Activated T-cell treated with anti-CD3 and anti-CD28 coated beads for 24 hours (primary cell): ENCODE data around the gene UBE4A.
A peak's percentile ranks its signal among the peaks of the same experiment; 100 is the strongest.

ENCODE experiments used
- DNase-seq: peaks from one replicate; pipeline ENCODE4 v3.0.0-alpha.2; 2020; ENCODE audit warnings: low read depth

The UBE4A gene

GRCh38 chr11:118437208-118438125, 78.1 kb downstream of the UBE4A start:
- DNase-seq: peak; percentile 32

GRCh38 chr11:118438314-118438931, 79.0 kb downstream of the UBE4A start:
- peak; percentile 32 for DNase-seq

GRCh38 chr11:118439646-118440045, 80.2 kb downstream of the UBE4A start:
- DNase-seq: no peak

GRCh38 chr11:118441770-118442275, 82.4 kb downstream of the UBE4A start:
- no peak for DNase-seq

- DNase-seq: no peak
Observed at GRCh38 chr11:118442301-118442700, 82.9 kb downstream of the UBE4A start.

GRCh38 chr11:118442908-118443589, 83.6 kb downstream of the UBE4A start:
- no peak for DNase-seq

- no peak for DNase-seq
Observed at GRCh38 chr11:118443590-118444218, 84.3 kb downstream of the UBE4A start.

- DNase-seq: no peak
Observed at GRCh38 chr11:118447423-118447822, 88.0 kb downstream of the UBE4A start.

GRCh38 chr11:118448294-118448693, 88.9 kb downstream of the UBE4A start:
- no peak for DNase-seq
